ENCODE measurements around the gene PFN3. TPM values are rescaled to one million over a fixed set of nuclear protein-coding genes. Genes with fewer than 3 reads are reported as not detected.

The PFN3 gene
- total RNA-seq, 1 experiment from 2014 or later, result not detected

- no peak for TF ChIP-seq CTCF (IDR thresholded peaks at IDR 0.05; ENCODE audit: insufficient read depth in 1 of 2, low read depth in 1 of 2, low read length in 1 of 2, severe bottlenecking in 1 of 2, unreplicated experiment in 1 of 2)
- Mint-ChIP-seq H3K4me1 (ENCODE audit: low read depth, unreplicated experiment) (peaks cover 16% of the 10 kb centered on the region), H3K27me3 (ENCODE audit: insufficient read depth, unreplicated experiment) (no peaks in the 10 kb centered on the region), H3K36me3 (ENCODE audit: insufficient read depth, unreplicated experiment) (peaks cover 12% of the 10 kb centered on the region), H3K27ac (ENCODE audit: unreplicated experiment) (no peak overlapping the region), H3K9me3 (ENCODE audit: unreplicated experiment) (no peaks in the 10 kb centered on the region), H3K4me3 (ENCODE audit: unreplicated experiment) (no peak overlapping the region)
- ChIA-PET CTCF (interaction anchor here (0.6 to 0.7 kb wide), 2 partner anchors 16 to 31 kb away, joined by 3 to 4 read pairs; no protein-coding TSS in a partner anchor), POLR2A (no interaction called here)
- BruUV-seq (replicated peaks), result no TSS peak
- intact Hi-C loops (cut with micrococcal nuclease; ENCODE audit: unreplicated experiment), result no loop called here
- Histone ChIP-seq H3K4me3 (ENCODE audit: low read depth, low read length) (no peak overlapping the region), H3K9me3 (no peaks in the 10 kb centered on the region), H3K27me3 (replicated peaks; ENCODE audit: control insufficient read depth, insufficient read depth, low read length) (no peaks in the 10 kb centered on the region), H3K36me3 (ENCODE audit: control insufficient read depth, insufficient read depth, low read length) (no peaks in the 10 kb centered on the region), H3K4me1 (peaks cover 22% of the 10 kb centered on the region)
- no peak for DNase-seq
Measured at GRCh38 chr5:177386542-177386941, 13.9 kb downstream of the PFN3 start.

DNA sequence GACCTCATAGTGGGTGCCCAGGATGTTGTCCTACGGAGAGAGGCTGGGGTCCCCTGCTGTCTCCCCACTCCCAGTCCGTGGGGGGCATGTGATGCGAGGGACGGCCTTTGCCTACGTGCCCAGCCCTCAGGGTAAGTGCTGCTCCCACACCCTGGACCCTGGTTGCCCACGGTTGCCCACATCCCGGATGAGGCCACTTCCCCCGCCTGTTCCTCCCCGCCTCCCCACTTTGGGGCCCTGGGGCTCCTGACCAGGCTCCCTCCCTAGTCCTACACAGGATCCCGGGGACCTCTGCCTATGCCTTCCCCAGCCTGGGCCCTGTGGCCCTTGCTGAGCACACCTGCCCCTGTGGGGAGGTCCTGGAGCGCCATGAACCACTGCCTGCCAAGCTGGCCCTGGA lies 14.7 kb downstream of the PFN3 start:
- no peaks in the 10 kb centered on the region for H3K9me3 Mint-ChIP-seq (ENCODE audit: unreplicated experiment)
- ChIA-PET POLR2A (no interaction called here), CTCF (interaction anchor here (0.6 to 1.5 kb wide), 3 partner anchors 15 to 32 kb away, joined by 3 to 4 read pairs (median 3); no protein-coding TSS in a partner anchor)
- Histone ChIP-seq H3K4me1 (peaks cover 25% of the 10 kb centered on the region), H3K9me3 (no peaks in the 10 kb centered on the region), H3K4me3 (ENCODE audit: low read depth, low read length) (no peak overlapping the region), H3K36me3 (ENCODE audit: control insufficient read depth, insufficient read depth, low read length) (no peaks in the 10 kb centered on the region), H3K27me3 (replicated peaks; ENCODE audit: control insufficient read depth, insufficient read depth, low read length) (no peaks in the 10 kb centered on the region)
- no TSS peak for BruUV-seq (replicated peaks)
- H3K27me3 Mint-ChIP-seq (ENCODE audit: insufficient read depth, unreplicated experiment), result no peaks in the 10 kb centered on the region
- peaks cover 22% of the 10 kb centered on the region for H3K4me1 Mint-ChIP-seq (ENCODE audit: low read depth, unreplicated experiment)
- H3K36me3 Mint-ChIP-seq (ENCODE audit: insufficient read depth, unreplicated experiment), result peaks cover 6% of the 10 kb centered on the region
- intact Hi-C loops (cut with micrococcal nuclease; ENCODE audit: unreplicated experiment), result no loop called here
- H3K27ac Mint-ChIP-seq (ENCODE audit: unreplicated experiment), result no peak overlapping the region
- H3K4me3 Mint-ChIP-seq (ENCODE audit: unreplicated experiment), result no peak overlapping the region
- no peak for DNase-seq
- no peak for TF ChIP-seq CTCF (IDR thresholded peaks at IDR 0.05; ENCODE audit: insufficient read depth in 1 of 2, low read depth in 1 of 2, low read length in 1 of 2, severe bottlenecking in 1 of 2, unreplicated experiment in 1 of 2)

- TF ChIP-seq CTCF (IDR thresholded peaks at IDR 0.05; ENCODE audit: insufficient read depth in 1 of 2, low read depth in 1 of 2, low read length in 1 of 2, severe bottlenecking in 1 of 2, unreplicated experiment in 1 of 2), result no peak
- no TSS peak for BruUV-seq (replicated peaks)
- Histone ChIP-seq H3K9me3 (no peaks in the 10 kb centered on the region), H3K4me3 (ENCODE audit: low read depth, low read length) (no peak within 1 kb of the TSS), H3K27me3 (replicated peaks; ENCODE audit: control insufficient read depth, insufficient read depth, low read length) (no peaks in the 10 kb centered on the region), H3K36me3 (ENCODE audit: control insufficient read depth, insufficient read depth, low read length) (no peaks in the 10 kb centered on the region), H3K4me1 (peaks cover 25% of the 10 kb centered on the region)
- ChIA-PET CTCF (interaction anchor here (1.5 to 2.1 kb wide), 2 partner anchors 13 to 73 kb away, joined by 4 read pairs; no protein-coding TSS in a partner anchor), POLR2A (no interaction called here)
- Mint-ChIP-seq H3K36me3 (ENCODE audit: insufficient read depth, unreplicated experiment) (no peaks in the 10 kb centered on the region), H3K4me1 (ENCODE audit: low read depth, unreplicated experiment) (peaks cover 21% of the 10 kb centered on the region), H3K27ac (ENCODE audit: unreplicated experiment) (no peak within 1 kb of the TSS), H3K9me3 (ENCODE audit: unreplicated experiment) (no peaks in the 10 kb centered on the region), H3K27me3 (ENCODE audit: insufficient read depth, unreplicated experiment) (no peaks in the 10 kb centered on the region), H3K4me3 (ENCODE audit: unreplicated experiment) (no peak within 1 kb of the TSS)
- intact Hi-C loops (cut with micrococcal nuclease; ENCODE audit: unreplicated experiment), result no loop called here
- no peak for DNase-seq
Measured at GRCh38 chr5:177384134-177384533, 16.3 kb downstream of the PFN3 start, which contains the start of gene SLC34A1. TSS of gene SLC34A1 (plus strand) at chr5:177384434. CDS start at chr5:177385742, 1,308 bp downstream.
